ENCODE data around the gene SELP. TPM values are rescaled to one million over a fixed set of nuclear protein-coding genes. Genes with fewer than 3 reads are reported as not detected.

The SELP gene
- total and polyA plus RNA-seq, 2 of the 8 experiments (the other 6 are each of a cell fraction or from before 2014, with no cell fraction given), result not detected

DNA sequence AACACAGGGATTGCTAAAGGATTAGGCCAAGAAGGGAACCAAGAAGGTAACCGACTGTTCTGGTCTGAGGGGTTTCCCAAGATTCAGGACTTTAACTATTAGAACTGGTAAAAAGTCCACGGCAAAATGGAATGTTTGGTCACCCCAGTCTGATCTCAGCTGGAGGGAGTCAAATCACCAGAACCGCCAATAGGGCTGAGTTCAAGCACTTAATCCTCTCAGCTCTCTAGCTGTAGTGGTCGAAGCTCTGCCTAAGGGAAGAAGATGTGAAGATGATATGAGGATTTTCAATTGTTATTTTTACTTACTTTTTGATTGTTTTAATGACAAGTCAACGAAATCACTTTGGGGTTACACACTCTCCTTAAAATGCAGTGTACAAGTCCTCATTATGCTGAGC is 72.8 kb downstream of the SELP start:
- H3K36me3 ChIP-seq (ENCODE audit: control insufficient read depth in 2 of 4, insufficient read depth in 4 of 4, low read length in 3 of 4), result no peaks in the 10 kb centered on the region
- no peak overlapping the region for H3K4me2 ChIP-seq (ENCODE audit: insufficient read depth in 1 of 2, low read depth in 2 of 2, low read length in 2 of 2)
- no peak overlapping the region for H3K4ac ChIP-seq (replicated peaks; ENCODE audit: insufficient read length, low read depth, low read length)
- no peak overlapping the region for H4K5ac ChIP-seq (ENCODE audit: insufficient read length, low read depth, low read length)
- no peak overlapping the region for H3K4me3 ChIP-seq (ENCODE audit: extremely low read depth in 1 of 4, insufficient read depth in 2 of 4, low read depth in 3 of 4, low read length in 4 of 4)
- H3K18ac ChIP-seq (ENCODE audit: extremely low read depth, low read length), result no peak overlapping the region
- no peak overlapping the region for H2AK5ac ChIP-seq (ENCODE audit: low read depth, low read length)
- H3K27ac ChIP-seq (ENCODE audit: low read depth, low read length), result no peak overlapping the region
- H4K8ac ChIP-seq (ENCODE audit: extremely low read depth, insufficient read depth, low read length), result no peak overlapping the region
- ChIA-PET POLR2A (ENCODE audit: partially characterized antibody) (no interaction called here), CTCF (ENCODE audit: partially characterized antibody) (no interaction called here)
- no peak for TF ChIP-seq HDAC2 (IDR thresholded peaks at IDR 0.05; ENCODE audit: borderline replicate concordance in 1 of 2, low read depth in 2 of 2, low read length in 2 of 2)
- TF ChIP-seq YY1 (IDR thresholded peaks at IDR 0.05; ENCODE audit: low read depth, low read length), result no peak
- no peaks in the 10 kb centered on the region for H3K9me3 ChIP-seq (ENCODE audit: insufficient read depth in 2 of 2, low read depth in 1 of 2, low read length in 1 of 2)
- no peaks in the 10 kb centered on the region for H3K79me1 ChIP-seq (ENCODE audit: low read depth, low read length)
- H3K9ac ChIP-seq (replicated peaks in 1 of 4; ENCODE audit: extremely low read depth in 1 of 4, low read depth in 3 of 4, low read length in 3 of 4), result no peak overlapping the region
- H2BK20ac ChIP-seq (ENCODE audit: low read length), result no peak overlapping the region
- H3K14ac ChIP-seq (ENCODE audit: insufficient read length), result no peak overlapping the region
- H3K27me3 ChIP-seq (replicated peaks in 1 of 4; ENCODE audit: control insufficient read depth in 3 of 4, extremely low read depth in 1 of 4, insufficient read depth in 3 of 4, low read length in 3 of 4), result no peaks in the 10 kb centered on the region
- FAIRE-seq, result peak; percentile 52
- H2BK120ac ChIP-seq (replicated peaks; ENCODE audit: low read depth, low read length), result no peak overlapping the region
- DNase-seq (ENCODE audit: low read depth in 1 of 2, low spot score in 2 of 2), result no peak
- H3K23ac ChIP-seq (ENCODE audit: insufficient read length), result no peak overlapping the region
- 81% methylated on average over 5 of the region's 5 CpGs; no CpG with 5 or more reads in 1 of the 2 experiments for WGBS, 2 experiments (ENCODE audit: extremely low coverage in 1 of 2, insufficient coverage in 1 of 2, insufficient read length in 1 of 2, insufficient replicate concordance in 2 of 2, low coverage in 1 of 2, low lambda C conversion rate in 2 of 2, missing lambda C conversion rate in 1 of 2)
- no peak overlapping the region for H4K91ac ChIP-seq (replicated peaks; ENCODE audit: insufficient read length, low read length)
- no peaks in the 10 kb centered on the region for H3K23me2 ChIP-seq (ENCODE audit: low read depth, low read length)
- H3K4me1 ChIP-seq (replicated peaks in 1 of 4; ENCODE audit: control insufficient read depth in 3 of 4, insufficient read depth in 4 of 4, low read length in 3 of 4), result peaks cover 0 to 9% (median 4%) of the 10 kb centered on the region in 4 experiments; a peak in 2 of 7 replicates
- no peak overlapping the region for H3K56ac ChIP-seq (replicated peaks; ENCODE audit: insufficient read length, low read depth, low read length)
- no peak overlapping the region for H2BK12ac ChIP-seq (ENCODE audit: low read depth, low read length)
- H2BK15ac ChIP-seq (ENCODE audit: low read length), result no peak overlapping the region
- no peaks in the 10 kb centered on the region for H3K79me2 ChIP-seq (ENCODE audit: control insufficient read depth in 1 of 2, insufficient read depth in 2 of 2, low read length in 2 of 2)
- peak overlapping the region; percentile 24; the same call in 1 of the 2 replicates for H2AFZ ChIP-seq (ENCODE audit: low read length)
- no peak overlapping the region for H2BK5ac ChIP-seq (ENCODE audit: low read depth, low read length)
- no peaks in the 10 kb centered on the region for H4K20me1 ChIP-seq (replicated peaks in 1 of 2; ENCODE audit: control insufficient read depth in 1 of 2, insufficient read depth in 2 of 2, low read length in 2 of 2)
